Endothelial cell of umbilical vein (primary cell): Measurements from ENCODE around the gene LGI1. TPM values are rescaled to one million over a fixed set of nuclear protein-coding genes. Genes with fewer than 3 reads are reported as not detected.
A peak's percentile ranks its signal among the peaks of the same experiment; 100 is the strongest.

ENCODE experiments used
- BruUV-seq: library from RNA; stranded (reverse); fragments of 400-500 nt; replicated peaks from 2 replicates; lab custom pipeline; 2021; lab: Mats Ljungman, UMichigan
- CTCF ChIA-PET: fragments of 300-600, 350-600 bp; sonication (Branson Sonifier 250); formaldehyde crosslinking; loops from one replicate; lab custom pipeline; 2021; ENCODE audit warnings: antibody characterized with exemption, inconsistent platforms; lab: Charles Lee
- POLR2A ChIA-PET: fragments of 300-600, 350-600 bp; sonication (Branson Sonifier 250); formaldehyde crosslinking; loops from one replicate; lab custom pipeline; 2021; ENCODE audit warnings: antibody characterized with exemption, inconsistent platforms; lab: Charles Lee
- DNase-seq: peaks from one replicate; pipeline ENCODE4 v3.0.0-alpha.2; 2011; ENCODE audit warnings: low read depth, low spot score
- FAIRE-seq: peaks from 2 replicates; lab custom pipeline; 2011; peaks lifted over from hg19 to GRCh38; lab: Jason Lieb, UNC
- H2AFZ ChIP-seq: 2 replicates; pipeline ENCODE4 v1.6.0; 2012; ENCODE audit warnings: low read depth, low read length, control low read depth, inconsistent platforms
- H3K27ac ChIP-seq: 2 replicates; pipeline ENCODE4 v1.5.1; 2011; ENCODE audit warnings: low read depth, mild to moderate bottlenecking, control low read depth, low read length, moderate library complexity; ENCODE audit not compliant: insufficient read depth
- H3K27me3 ChIP-seq, 2 experiments: 2 replicates each; pipeline versions ENCODE4 v1.6.0 to v1.6.1; 2011; ENCODE audit warnings: low read length in 2 of 2, mixed read lengths in 1 of 2; ENCODE audit not compliant: control insufficient read depth in 2 of 2, insufficient read depth in 2 of 2
- H3K36me3 ChIP-seq, 2 experiments: 2 replicates in 1 of 2; 3 replicates in 1 of 2; pipeline ENCODE4 v1.5.1; 2011; ENCODE audit warnings: low read length in 2 of 2, mild to moderate bottlenecking in 1 of 2, moderate library complexity in 1 of 2; ENCODE audit not compliant: control insufficient read depth in 2 of 2, insufficient read depth in 2 of 2; ENCODE audit errors: extremely low read depth in 1 of 2
- H3K4me1 ChIP-seq: 3 replicates; pipeline ENCODE4 v1.5.1; 2011; ENCODE audit warnings: mild to moderate bottlenecking, low read length; ENCODE audit not compliant: control insufficient read depth, insufficient read depth; ENCODE audit errors: extremely low read depth
- H3K4me2 ChIP-seq: 2 replicates; pipeline ENCODE4 v1.6.1; 2011; ENCODE audit warnings: low read length, control low read depth, mixed read lengths; ENCODE audit not compliant: insufficient read depth
- H3K4me3 ChIP-seq, 3 experiments: fragments of 200-600 bp in 1 of 3; sonication (generic), shearing (Covaris generic) in 1 of 3; replicated peaks in 1 of 3; 2 replicates each; pipeline ENCODE4 v1.5.1; 2011 to 2016; ENCODE audit warnings: control low read depth in 3 of 3, low read length in 3 of 3, mild to moderate bottlenecking in 2 of 3, inconsistent platforms in 1 of 3, low read depth in 1 of 3, moderate library complexity in 1 of 3; ENCODE audit not compliant: insufficient read depth in 1 of 3
- H3K79me2 ChIP-seq: 2 replicates; pipeline ENCODE4 v1.6.0; 2012; ENCODE audit warnings: low read length, inconsistent platforms; ENCODE audit not compliant: control insufficient read depth, insufficient read depth
- H3K9ac ChIP-seq: replicated peaks from 2 replicates; pipeline ENCODE3; 2011; ENCODE audit warnings: low read length, control low read depth; ENCODE audit not compliant: insufficient read depth; ENCODE audit errors: extremely low read depth
- H3K9me1 ChIP-seq: replicated peaks from 3 replicates; pipeline ENCODE4 v1.6.0; 2011; ENCODE audit warnings: mild to moderate bottlenecking, low read length; ENCODE audit not compliant: control insufficient read depth, insufficient read depth; ENCODE audit errors: extremely low read depth
- H3K9me3 ChIP-seq: replicated peaks from 2 replicates; pipeline ENCODE4 v1.5.1; 2012; ENCODE audit warnings: low read length, inconsistent platforms; ENCODE audit not compliant: control insufficient read depth, insufficient read depth
- H4K20me1 ChIP-seq: replicated peaks from 2 replicates; pipeline ENCODE3; 2011; ENCODE audit warnings: mild to moderate bottlenecking, low read length; ENCODE audit not compliant: control insufficient read depth, insufficient read depth; ENCODE audit errors: extremely low read depth
- CTCF ChIP-seq, 2 donors: IDR thresholded peaks; 1 replicate in 1 of 2; 2 replicates in 1 of 2; pipeline ENCODE4 v1.5.1; 2011; ENCODE audit warnings: low read length in 2 of 2, mild to moderate bottlenecking in 2 of 2, moderate library complexity in 2 of 2, control low read depth in 1 of 2, inconsistent platforms in 1 of 2, low read depth in 1 of 2; ENCODE audit not compliant: insufficient read depth in 1 of 2; ENCODE audit errors: extremely low read depth in 1 of 2
- EZH2 ChIP-seq: IDR thresholded peaks from 2 replicates; pipeline ENCODE4 v1.6.1; 2012; ENCODE audit warnings: borderline replicate concordance, low read depth, mild to moderate bottlenecking, moderate library complexity, low read length, inconsistent platforms; ENCODE audit not compliant: severe bottlenecking
- FOS ChIP-seq: IDR thresholded peaks from 2 replicates; pipeline ENCODE4 v1.6.1; 2011; ENCODE audit warnings: mild to moderate bottlenecking, low read length, moderate library complexity, borderline replicate concordance; ENCODE audit not compliant: insufficient read depth
- GATA2 ChIP-seq: IDR thresholded peaks from 2 replicates; pipeline ENCODE4 v1.7.0; 2011; ENCODE audit warnings: low read depth, mild to moderate bottlenecking, moderate library complexity, mixed read lengths, low read length; ENCODE audit not compliant: insufficient read length, insufficient read depth
- JUN ChIP-seq: IDR thresholded peaks from 2 replicates; pipeline ENCODE4 v1.6.1; 2011; ENCODE audit warnings: borderline replicate concordance, low read depth; ENCODE audit not compliant: insufficient read length, insufficient read depth
- MYC ChIP-seq: IDR thresholded peaks from one replicate; pipeline ENCODE4 v1.6.1; 2011; ENCODE audit warnings: mild to moderate bottlenecking, low read depth, low read length
- POLR2A ChIP-seq: IDR thresholded peaks from 2 replicates; pipeline ENCODE4 v1.6.1; 2012; ENCODE audit warnings: low read depth, mild to moderate bottlenecking, control low read depth, low read length
- POLR2AphosphoS5 ChIP-seq: IDR thresholded peaks from 2 replicates; pipeline ENCODE4 v1.6.1; 2012; ENCODE audit warnings: low read depth, mild to moderate bottlenecking, control low read depth, low read length, moderate library complexity; ENCODE audit not compliant: insufficient read depth
- dilution Hi-C: fragments of 300-500 bp; cut with MboI; formaldehyde crosslinking; loops from one replicate; pipeline ENCODE4 v1.15.0; 2019; ENCODE audit warnings: low sequenced_read_pairs; ENCODE audit not compliant: extremely low pct_ligation_motif_present
- intact Hi-C: fragments of 100-400 bp; cut with micrococcal nuclease; formaldehyde crosslinking; loops from one replicate; pipeline ENCODE4 v1.10.0; 2022
- polyA plus RNA-seq, 4 experiments: library from polyadenylated mRNA; depleted of rRNA in 3 of 4; stranded (reverse) in 3 of 4; unstranded in 1 of 4; fragments of >200 nt; gene quantifications; 2 replicates each; pipeline versions ENCODE4 v1.2.1 to v1.2.3, GENCODE V29; 2011 to 2012; ENCODE audit warnings: missing spikeins in 1 of 4
- total RNA-seq: library from RNA; stranded (reverse); gene quantifications from 2 replicates; pipeline ENCODE4 v1.2.3, GENCODE V29; 2021
- TF ChIP-seq, protein P1 (sequence below): IDR thresholded peaks from 2 replicates; pipeline ENCODE4 v1.6.1; 2011; ENCODE audit not compliant: insufficient read depth, insufficient read length

LGI1 gene
- total and polyA plus RNA-seq, 2 donors (not counting 3 experiments of a cell fraction or from before 2014, with no cell fraction given) = not detected

- Histone ChIP-seq H3K27ac (no peak overlapping the region), H3K79me2 (no peaks in the 10 kb centered on the region), H4K20me1 (no peaks in the 10 kb centered on the region), H3K9me1 (no peaks in the 10 kb centered on the region), H3K4me1 (no peaks in the 10 kb centered on the region), H2AFZ (no peak overlapping the region), H3K27me3 (peaks cover 7 to 11% of the 10 kb centered on the region in 2 experiments), H3K9me3 (no peaks in the 10 kb centered on the region), H3K4me2 (no peak overlapping the region), H3K4me3 (no peak overlapping the region), H3K9ac (no peak overlapping the region), H3K36me3 (no peaks in the 10 kb centered on the region)
- POLR2A ChIA-PET = no interaction called here
- BruUV-seq = no TSS peak
- FAIRE-seq (no peak), DNase-seq (peak; percentile 3)
- TF ChIP-seq EZH2 = no peak
- TF ChIP-seq POLR2A = no peak
- TF ChIP-seq CTCF (IDR thresholded peaks at IDR 0.05; ENCODE audit: extremely low read depth in 1 of 2, insufficient read depth in 1 of 2, low read depth in 1 of 2, low read length in 2 of 2) = no peak
- CTCF ChIA-PET = no interaction called here
- dilution Hi-C loops = no loop called here
- intact Hi-C loops = no loop called here
Observed at GRCh38 chr10:93752761-93753160, 5.0 kb upstream of the LGI1 start.

GRCh38 chr10:93753621-93754250, 4.0 kb upstream of the LGI1 start:
- no peak for FAIRE-seq
- POLR2A ChIA-PET = no interaction called here
- CTCF ChIA-PET = interaction anchor here (0.6 to 1.1 kb wide), 2 partner anchors 10 to 22 kb away, joined by 3 to 4 read pairs; no protein-coding TSS in a partner anchor

More at GRCh38 chr10:93753621-93754250, 4.0 kb upstream of the LGI1 start:
- no TSS peak for BruUV-seq
- Histone ChIP-seq H4K20me1 (no peaks in the 10 kb centered on the region), H3K9ac (no peak overlapping the region), H2AFZ (no peak overlapping the region), H3K4me1 (no peaks in the 10 kb centered on the region), H3K4me3 (no peak overlapping the region), H3K4me2 (no peak overlapping the region), H3K36me3 (no peaks in the 10 kb centered on the region), H3K79me2 (no peaks in the 10 kb centered on the region), H3K9me3 (no peaks in the 10 kb centered on the region), H3K27me3 (peaks cover 13 to 21% of the 10 kb centered on the region in 2 experiments), H3K9me1 (no peaks in the 10 kb centered on the region), H3K27ac (no peak overlapping the region)
- dilution Hi-C loops = no loop called here
- intact Hi-C loops = no loop called here
- no peak for DNase-seq
- TF ChIP-seq FOS = no peak
- no peak for TF ChIP-seq EZH2
- no peak for TF ChIP-seq MYC
- TF ChIP-seq JUN = no peak
- TF ChIP-seq CTCF (IDR thresholded peaks at IDR 0.05; ENCODE audit: extremely low read depth in 1 of 2, insufficient read depth in 1 of 2, low read depth in 1 of 2, low read length in 2 of 2) = no peak
- TF ChIP-seq, protein P1, sequence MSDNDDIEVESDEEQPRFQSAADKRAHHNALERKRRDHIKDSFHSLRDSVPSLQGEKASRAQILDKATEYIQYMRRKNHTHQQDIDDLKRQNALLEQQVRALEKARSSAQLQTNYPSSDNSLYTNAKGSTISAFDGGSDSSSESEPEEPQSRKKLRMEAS = no peak
- TF ChIP-seq GATA2 = no peak
- TF ChIP-seq POLR2AphosphoS5 = no peak
- TF ChIP-seq POLR2A = no peak
